ENCODE data around the gene DLX1. TPM values are rescaled to one million over a fixed set of nuclear protein-coding genes. Genes with fewer than 3 reads are reported as not detected.

The DLX1 gene
- total and polyA plus RNA-seq, 9 of the 15 experiments (the other 6 are each of a cell fraction or from before 2014, with no cell fraction given) = 1.9 to 26.2 (median 9.6) TPM

GRCh38 chr2:172102391-172103359, 17.4 kb downstream of the DLX1 start, which contains the start of gene DLX2 (continued):
- TF ChIP-seq CTCF (IDR thresholded peaks at IDR 0.05 in 2 of 3, conservative IDR thresholded peaks at IDR 0.05 in 1 of 3; ENCODE audit: insufficient read depth in 2 of 3, low read depth in 1 of 3, low read length in 3 of 3) = peak in 2 of 3 experiments; percentile 23 to 32; a peak in 3 of 6 replicates
- no peak for TF ChIP-seq ZNF282 (CRISPR knock-in tag; IDR thresholded peaks at IDR 0.05)
- no peak for TF ChIP-seq NCOR1 (IDR thresholded peaks at IDR 0.05)
- TF ChIP-seq ETV1 (tag; conservative IDR thresholded peaks at IDR 0.05; ENCODE audit: low read depth) = no peak
- TF ChIP-seq RHOXF2B (CRISPR knock-in tag; conservative IDR thresholded peaks at IDR 0.05) = no peak
- TF ChIP-seq NFXL1 (CRISPR knock-in tag; IDR thresholded peaks at IDR 0.05) = no peak
- TF ChIP-seq ZBTB17 (CRISPR knock-in tag; IDR thresholded peaks at IDR 0.05) = 0 out of 2 replicates have a peak, but pooled peaks have one; percentile 18
- peak; percentile 57; the same call in 1 of the 2 replicates for TF ChIP-seq CTBP1 (IDR thresholded peaks at IDR 0.05; ENCODE audit: borderline replicate concordance)
- TF ChIP-seq, protein P1, sequence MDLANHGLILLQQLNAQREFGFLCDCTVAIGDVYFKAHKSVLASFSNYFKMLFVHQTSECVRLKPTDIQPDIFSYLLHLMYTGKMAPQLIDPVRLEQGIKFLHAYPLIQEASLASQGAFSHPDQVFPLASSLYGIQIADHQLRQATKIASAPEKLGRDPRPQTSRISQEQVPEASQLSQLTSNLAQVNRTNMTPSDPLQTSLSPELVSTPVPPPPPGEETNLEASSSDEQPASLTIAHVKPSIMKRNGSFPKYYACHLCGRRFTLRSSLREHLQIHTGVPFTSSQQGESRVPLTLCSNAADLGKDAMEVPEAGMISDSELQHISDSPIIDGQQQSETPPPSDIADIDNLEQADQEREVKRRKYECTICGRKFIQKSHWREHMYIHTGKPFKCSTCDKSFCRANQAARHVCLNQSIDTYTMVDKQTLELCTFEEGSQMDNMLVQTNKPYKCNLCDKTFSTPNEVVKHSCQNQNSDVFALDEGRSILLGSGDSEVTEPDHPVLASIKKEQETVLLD (IDR thresholded peaks at IDR 0.05) = no peak
- TF ChIP-seq TAF1 (IDR thresholded peaks at IDR 0.05; ENCODE audit: control insufficient read depth, extremely low read depth, insufficient read depth, low read length, severe bottlenecking) = peak; percentile 44
- TF ChIP-seq E2F5 (CRISPR knock-in tag; IDR thresholded peaks at IDR 0.05) = peak; percentile 56; the same call in 1 of the 2 replicates
- TF ChIP-seq, protein P2, sequence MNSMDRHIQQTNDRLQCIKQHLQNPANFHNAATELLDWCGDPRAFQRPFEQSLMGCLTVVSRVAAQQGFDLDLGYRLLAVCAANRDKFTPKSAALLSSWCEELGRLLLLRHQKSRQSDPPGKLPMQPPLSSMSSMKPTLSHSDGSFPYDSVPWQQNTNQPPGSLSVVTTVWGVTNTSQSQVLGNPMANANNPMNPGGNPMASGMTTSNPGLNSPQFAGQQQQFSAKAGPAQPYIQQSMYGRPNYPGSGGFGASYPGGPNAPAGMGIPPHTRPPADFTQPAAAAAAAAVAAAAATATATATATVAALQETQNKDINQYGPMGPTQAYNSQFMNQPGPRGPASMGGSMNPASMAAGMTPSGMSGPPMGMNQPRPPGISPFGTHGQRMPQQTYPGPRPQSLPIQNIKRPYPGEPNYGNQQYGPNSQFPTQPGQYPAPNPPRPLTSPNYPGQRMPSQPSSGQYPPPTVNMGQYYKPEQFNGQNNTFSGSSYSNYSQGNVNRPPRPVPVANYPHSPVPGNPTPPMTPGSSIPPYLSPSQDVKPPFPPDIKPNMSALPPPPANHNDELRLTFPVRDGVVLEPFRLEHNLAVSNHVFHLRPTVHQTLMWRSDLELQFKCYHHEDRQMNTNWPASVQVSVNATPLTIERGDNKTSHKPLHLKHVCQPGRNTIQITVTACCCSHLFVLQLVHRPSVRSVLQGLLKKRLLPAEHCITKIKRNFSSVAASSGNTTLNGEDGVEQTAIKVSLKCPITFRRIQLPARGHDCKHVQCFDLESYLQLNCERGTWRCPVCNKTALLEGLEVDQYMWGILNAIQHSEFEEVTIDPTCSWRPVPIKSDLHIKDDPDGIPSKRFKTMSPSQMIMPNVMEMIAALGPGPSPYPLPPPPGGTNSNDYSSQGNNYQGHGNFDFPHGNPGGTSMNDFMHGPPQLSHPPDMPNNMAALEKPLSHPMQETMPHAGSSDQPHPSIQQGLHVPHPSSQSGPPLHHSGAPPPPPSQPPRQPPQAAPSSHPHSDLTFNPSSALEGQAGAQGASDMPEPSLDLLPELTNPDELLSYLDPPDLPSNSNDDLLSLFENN (IDR thresholded peaks at IDR 0.05; ENCODE audit: low read depth in 2 of 2, low read length in 2 of 2) = no peak
- peak; percentile 37 for TF ChIP-seq NFIC (IDR thresholded peaks at IDR 0.05)
- TF ChIP-seq ZNF511 (CRISPR knock-in tag; IDR thresholded peaks at IDR 0.05) = peak; percentile 51; the same call in 1 of the 2 replicates
- peak in 1 of 2 experiments; percentile 13; a peak in 1 of 4 replicates for TF ChIP-seq KDM1A (IDR thresholded peaks at IDR 0.05)
- no peak for TF ChIP-seq FOSL1 (tag; conservative IDR thresholded peaks at IDR 0.05)
- peak in 1 of 2 experiments; percentile 57; a peak in 1 of 4 replicates for TF ChIP-seq FOXK2 (conservative IDR thresholded peaks at IDR 0.05 in 1 of 2, IDR thresholded peaks at IDR 0.05 in 1 of 2; ENCODE audit: low read depth in 2 of 2)
- peak; percentile 85 for TF ChIP-seq TBP (optimal IDR thresholded peaks at IDR 0.05; ENCODE audit: low read depth, low read length)

Measured in K562 (cell line).